PC-9 (cell line): ENCODE measurements around the gene UBE2L3.

Experiments used
- EZH2 ChIP-seq: fragments of 200-600 bp; sonication (generic); IDR thresholded peaks from 2 replicates; pipeline ENCODE4 v1.8.0; 2017; ENCODE audit warnings: antibody characterized with exemption, low read depth
- TF ChIP-seq, protein P1 (sequence below): fragments of 200-600 bp; sonication (generic); conservative IDR thresholded peaks from 2 replicates; pipeline ENCODE4 v1.6.1; 2017; ENCODE audit warnings: mixed run types, antibody characterized with exemption, mild to moderate bottlenecking, moderate library complexity

DNA sequence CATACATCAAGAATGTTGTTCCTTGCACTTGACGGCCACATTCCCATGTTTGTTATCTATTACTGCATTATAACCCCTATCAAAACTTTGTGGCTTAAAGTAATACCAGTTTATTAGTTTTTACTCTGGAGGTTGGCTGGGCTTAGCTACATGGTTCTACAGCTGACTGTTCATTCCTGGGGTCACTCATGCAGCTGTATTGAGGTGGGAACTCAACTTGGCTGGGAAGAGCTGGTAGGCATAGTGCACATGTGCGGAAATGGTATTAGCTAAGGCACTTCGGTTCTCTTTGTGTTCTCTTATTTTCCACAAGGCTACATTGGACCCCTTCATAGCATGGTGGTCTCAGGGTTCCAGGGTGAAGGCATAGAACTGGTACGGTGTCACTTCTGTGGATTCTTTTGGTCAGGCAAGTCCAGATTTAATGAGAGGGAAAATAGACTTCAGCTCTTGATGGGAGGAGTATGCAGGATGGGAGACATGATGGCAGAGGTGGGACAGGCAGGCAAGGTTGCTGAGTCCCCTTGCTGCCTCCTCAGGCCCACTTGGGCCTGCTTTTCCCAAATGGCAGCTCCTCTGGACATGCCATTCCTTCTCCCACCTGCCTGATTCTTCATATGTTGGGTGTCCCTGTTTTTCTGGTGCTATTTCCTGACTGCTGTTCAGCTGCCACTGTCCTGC lies 46.2 kb downstream of the UBE2L3 start:
- TF ChIP-seq, protein P1, sequence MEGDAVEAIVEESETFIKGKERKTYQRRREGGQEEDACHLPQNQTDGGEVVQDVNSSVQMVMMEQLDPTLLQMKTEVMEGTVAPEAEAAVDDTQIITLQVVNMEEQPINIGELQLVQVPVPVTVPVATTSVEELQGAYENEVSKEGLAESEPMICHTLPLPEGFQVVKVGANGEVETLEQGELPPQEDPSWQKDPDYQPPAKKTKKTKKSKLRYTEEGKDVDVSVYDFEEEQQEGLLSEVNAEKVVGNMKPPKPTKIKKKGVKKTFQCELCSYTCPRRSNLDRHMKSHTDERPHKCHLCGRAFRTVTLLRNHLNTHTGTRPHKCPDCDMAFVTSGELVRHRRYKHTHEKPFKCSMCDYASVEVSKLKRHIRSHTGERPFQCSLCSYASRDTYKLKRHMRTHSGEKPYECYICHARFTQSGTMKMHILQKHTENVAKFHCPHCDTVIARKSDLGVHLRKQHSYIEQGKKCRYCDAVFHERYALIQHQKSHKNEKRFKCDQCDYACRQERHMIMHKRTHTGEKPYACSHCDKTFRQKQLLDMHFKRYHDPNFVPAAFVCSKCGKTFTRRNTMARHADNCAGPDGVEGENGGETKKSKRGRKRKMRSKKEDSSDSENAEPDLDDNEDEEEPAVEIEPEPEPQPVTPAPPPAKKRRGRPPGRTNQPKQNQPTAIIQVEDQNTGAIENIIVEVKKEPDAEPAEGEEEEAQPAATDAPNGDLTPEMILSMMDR: no peak
- no peak for TF ChIP-seq EZH2
